Neural cell (in vitro differentiated cells): ENCODE data around the gene DENND1A. TPM values are rescaled to one million over a fixed set of nuclear protein-coding genes. Genes with fewer than 3 reads are reported as not detected.

Source experiments
- H2AFZ ChIP-seq: fragments of 200-600, 300-800 bp; sonication (generic), shearing (Covaris generic); 2 replicates; pipeline ENCODE4 v1.6.0; 2014; ENCODE audit warnings: low read depth, mild to moderate bottlenecking, antibody characterized with exemption, low read length, moderate library complexity
- H3F3A ChIP-seq: fragments of 200-600 bp; shearing (Covaris generic); 2 replicates; pipeline ENCODE4 v1.6.1; 2016; ENCODE audit warnings: mild to moderate bottlenecking, moderate library complexity, mixed read lengths, antibody characterized with exemption, low read length; ENCODE audit not compliant: insufficient read depth, poor library complexity, severe bottlenecking
- H3K27ac ChIP-seq: fragments of 200-600, 300-800 bp; sonication (generic), shearing (Covaris generic); 2 replicates; pipeline ENCODE4 v1.5.1; 2014; ENCODE audit warnings: mild to moderate bottlenecking, low read length, moderate library complexity
- H3K27me3 ChIP-seq: fragments of 300-800, 200-600 bp; sonication (generic), shearing (Covaris generic); 2 replicates; pipeline ENCODE4 v1.6.0; 2014; ENCODE audit warnings: mild to moderate bottlenecking, low read depth, low read length, moderate library complexity; ENCODE audit not compliant: insufficient read depth
- H3K36me3 ChIP-seq: fragments of 300-800, 200-600 bp; sonication (generic), shearing (Covaris generic); 2 replicates; pipeline ENCODE4 v1.5.1; 2014; ENCODE audit warnings: mild to moderate bottlenecking, antibody characterized with exemption, low read length, moderate library complexity; ENCODE audit not compliant: insufficient read depth
- H3K4me2 ChIP-seq: fragments of 300-800, 200-600 bp; sonication (generic), shearing (Covaris generic); 2 replicates; pipeline ENCODE4 v1.6.0; 2014; ENCODE audit warnings: mild to moderate bottlenecking, low read length
- H3K4me3 ChIP-seq: fragments of 300-800, 200-600 bp; sonication (generic), shearing (Covaris generic); 2 replicates; pipeline ENCODE4 v1.5.1; 2014; ENCODE audit warnings: mild to moderate bottlenecking, low read length, moderate library complexity
- H3K79me2 ChIP-seq: fragments of 200-600 bp; shearing (Covaris generic); replicated peaks from 2 replicates; pipeline ENCODE4 v1.6.0; 2014; ENCODE audit warnings: mild to moderate bottlenecking, low read length, moderate library complexity; ENCODE audit not compliant: insufficient read depth
- H3K9ac ChIP-seq: fragments of 300-800, 200-600 bp; sonication (generic), shearing (Covaris generic); 2 replicates; pipeline ENCODE4 v1.6.1; 2016; ENCODE audit warnings: mild to moderate bottlenecking, low read length, mixed read lengths
- H3K9me2 ChIP-seq: fragments of 200-600 bp; shearing (Covaris generic); 2 replicates; pipeline ENCODE4 v1.6.1; 2016; ENCODE audit warnings: mild to moderate bottlenecking, low read length, mixed read lengths; ENCODE audit not compliant: insufficient read depth
- H3K9me3 ChIP-seq: fragments of 200-600, 300-800 bp; sonication (generic), shearing (Covaris generic); 2 replicates; pipeline ENCODE4 v1.6.1; 2016; ENCODE audit warnings: mild to moderate bottlenecking, mixed run types, low read length, moderate library complexity, mixed read lengths
- H4K20me1 ChIP-seq: fragments of 200-600 bp; shearing (Covaris generic); 2 replicates; pipeline ENCODE4 v1.6.1; 2016; ENCODE audit warnings: mild to moderate bottlenecking, mixed run types; ENCODE audit not compliant: insufficient read depth
- CTCF ChIP-seq: fragments of 450-650 bp; IDR thresholded peaks from 2 replicates; pipeline ENCODE4 v1.5.1; 2014; ENCODE audit warnings: antibody characterized with exemption, mild to moderate bottlenecking, moderate library complexity; ENCODE audit not compliant: poor library complexity, severe bottlenecking
- EP300 ChIP-seq: fragments of 450-650 bp; conservative IDR thresholded peaks from 2 replicates; pipeline ENCODE4 v1.6.1; 2014; ENCODE audit warnings: antibody characterized with exemption, mild to moderate bottlenecking, moderate library complexity; ENCODE audit not compliant: poor library complexity, severe bottlenecking
- EZH2 ChIP-seq: fragments of 200-600, 300-800 bp; shearing (Covaris generic), sonication (generic); IDR thresholded peaks from 2 replicates; pipeline ENCODE4 v1.6.1; 2014; ENCODE audit warnings: antibody characterized with exemption, low read length, borderline replicate concordance, mild to moderate bottlenecking; ENCODE audit not compliant: insufficient read depth, poor library complexity, severe bottlenecking
- MXI1 ChIP-seq: fragments of 450-650 bp; conservative IDR thresholded peaks from 2 replicates; pipeline ENCODE4 v1.6.1; 2014; ENCODE audit warnings: antibody characterized with exemption, mild to moderate bottlenecking; ENCODE audit not compliant: poor library complexity, severe bottlenecking
- POLR2AphosphoS5 ChIP-seq: IDR thresholded peaks from 2 replicates; pipeline ENCODE4 v1.6.1; 2012
- RAD21 ChIP-seq: fragments of 450-650 bp; conservative IDR thresholded peaks from 2 replicates; pipeline ENCODE4 v1.6.1; 2014; ENCODE audit warnings: antibody characterized with exemption, mild to moderate bottlenecking, moderate library complexity
- SMC3 ChIP-seq: fragments of 450-650 bp; conservative IDR thresholded peaks from 2 replicates; pipeline ENCODE4 v1.6.1; 2014; ENCODE audit warnings: antibody characterized with exemption, mild to moderate bottlenecking, moderate library complexity; ENCODE audit not compliant: poor library complexity
- TAF1 ChIP-seq: IDR thresholded peaks from 2 replicates; pipeline ENCODE4 v1.6.1; 2012; ENCODE audit warnings: low read depth
- polyA plus RNA-seq: library from polyadenylated mRNA; depleted of rRNA; stranded (reverse); fragments of >200 nt; gene quantifications from 2 replicates; pipeline ENCODE4 v1.2.3, GENCODE V29; 2014
- TF ChIP-seq, protein P1 (sequence below): IDR thresholded peaks from 2 replicates; pipeline ENCODE4 v1.6.1; 2012; ENCODE audit warnings: borderline replicate concordance

The DENND1A gene
- polyA plus RNA-seq, 1 donor from 2014 or later = 2.3 TPM

DNA sequence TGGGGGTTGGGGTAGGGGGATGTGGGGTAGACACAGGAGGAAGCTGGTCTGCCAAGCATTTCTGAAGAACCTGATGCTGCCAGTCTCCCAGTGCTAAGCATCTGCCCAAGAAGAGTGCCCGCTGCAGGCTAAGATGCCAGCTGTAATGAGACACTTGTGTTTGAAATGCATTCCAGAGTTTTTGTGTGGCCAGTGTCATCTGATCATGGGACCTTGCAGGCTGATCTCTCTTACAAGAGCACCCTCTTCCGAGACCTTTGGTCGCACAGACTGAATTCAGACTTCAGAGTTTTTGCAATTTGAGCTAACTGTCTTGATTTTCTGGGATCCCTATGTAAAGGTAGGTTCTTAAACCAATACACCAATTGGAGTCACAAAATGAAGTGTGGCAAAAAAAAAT lies 58.1 kb downstream of the DENND1A start:
- H3K27me3 ChIP-seq = no peaks in the 10 kb centered on the region
- no peaks in the 10 kb centered on the region for H3K36me3 ChIP-seq
- no peaks in the 10 kb centered on the region for H3F3A ChIP-seq
- no peaks in the 10 kb centered on the region for H4K20me1 ChIP-seq
- H3K9ac ChIP-seq = no peak overlapping the region
- no peak overlapping the region for H3K4me2 ChIP-seq
- no peaks in the 10 kb centered on the region for H3K79me2 ChIP-seq
- TF ChIP-seq SMC3 = no peak
- TF ChIP-seq POLR2AphosphoS5 = no peak
- TF ChIP-seq MXI1 = no peak
- TF ChIP-seq EP300 = no peak
- no peak for TF ChIP-seq EZH2
- no peak for TF ChIP-seq RAD21
- H3K27ac ChIP-seq = no peak overlapping the region
- H3K4me3 ChIP-seq = no peak overlapping the region
- no peaks in the 10 kb centered on the region for H3K9me3 ChIP-seq
- H2AFZ ChIP-seq = no peak overlapping the region
- H3K9me2 ChIP-seq = no peaks in the 10 kb centered on the region

GRCh38 chr9:123868002-123868401 lies 61.9 kb downstream of the DENND1A start:
- H3K4me3 ChIP-seq = peak overlapping the region; percentile 26

More at GRCh38 chr9:123868002-123868401, 61.9 kb downstream of the DENND1A start:
- no peaks in the 10 kb centered on the region for H3K9me2 ChIP-seq
- H3F3A ChIP-seq = no peaks in the 10 kb centered on the region
- no peaks in the 10 kb centered on the region for H3K27me3 ChIP-seq
- H3K36me3 ChIP-seq = no peaks in the 10 kb centered on the region
- H2AFZ ChIP-seq = no peak overlapping the region
- peaks cover 12% of the 10 kb centered on the region for H3K79me2 ChIP-seq
- H4K20me1 ChIP-seq = no peaks in the 10 kb centered on the region
- TF ChIP-seq, protein P1, sequence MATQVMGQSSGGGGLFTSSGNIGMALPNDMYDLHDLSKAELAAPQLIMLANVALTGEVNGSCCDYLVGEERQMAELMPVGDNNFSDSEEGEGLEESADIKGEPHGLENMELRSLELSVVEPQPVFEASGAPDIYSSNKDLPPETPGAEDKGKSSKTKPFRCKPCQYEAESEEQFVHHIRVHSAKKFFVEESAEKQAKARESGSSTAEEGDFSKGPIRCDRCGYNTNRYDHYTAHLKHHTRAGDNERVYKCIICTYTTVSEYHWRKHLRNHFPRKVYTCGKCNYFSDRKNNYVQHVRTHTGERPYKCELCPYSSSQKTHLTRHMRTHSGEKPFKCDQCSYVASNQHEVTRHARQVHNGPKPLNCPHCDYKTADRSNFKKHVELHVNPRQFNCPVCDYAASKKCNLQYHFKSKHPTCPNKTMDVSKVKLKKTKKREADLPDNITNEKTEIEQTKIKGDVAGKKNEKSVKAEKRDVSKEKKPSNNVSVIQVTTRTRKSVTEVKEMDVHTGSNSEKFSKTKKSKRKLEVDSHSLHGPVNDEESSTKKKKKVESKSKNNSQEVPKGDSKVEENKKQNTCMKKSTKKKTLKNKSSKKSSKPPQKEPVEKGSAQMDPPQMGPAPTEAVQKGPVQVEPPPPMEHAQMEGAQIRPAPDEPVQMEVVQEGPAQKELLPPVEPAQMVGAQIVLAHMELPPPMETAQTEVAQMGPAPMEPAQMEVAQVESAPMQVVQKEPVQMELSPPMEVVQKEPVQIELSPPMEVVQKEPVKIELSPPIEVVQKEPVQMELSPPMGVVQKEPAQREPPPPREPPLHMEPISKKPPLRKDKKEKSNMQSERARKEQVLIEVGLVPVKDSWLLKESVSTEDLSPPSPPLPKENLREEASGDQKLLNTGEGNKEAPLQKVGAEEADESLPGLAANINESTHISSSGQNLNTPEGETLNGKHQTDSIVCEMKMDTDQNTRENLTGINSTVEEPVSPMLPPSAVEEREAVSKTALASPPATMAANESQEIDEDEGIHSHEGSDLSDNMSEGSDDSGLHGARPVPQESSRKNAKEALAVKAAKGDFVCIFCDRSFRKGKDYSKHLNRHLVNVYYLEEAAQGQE = no peak
- TF ChIP-seq EP300 = peak; percentile 62
- TF ChIP-seq CTCF = no peak
- no peak for TF ChIP-seq MXI1
- TF ChIP-seq SMC3 = no peak
- no peak for TF ChIP-seq RAD21
- TF ChIP-seq EZH2 = no peak
- TF ChIP-seq POLR2AphosphoS5 = peak; percentile 57
- no peak for TF ChIP-seq TAF1
- H3K27ac ChIP-seq = peak overlapping the region; percentile 48
- no peaks in the 10 kb centered on the region for H3K9me3 ChIP-seq
- H3K9ac ChIP-seq = peak overlapping the region; percentile 9
- no peak overlapping the region for H3K4me2 ChIP-seq
